Right atrium auricular region (tissue), 2 donors: Measurements from ENCODE around the gene MYH14. TPM values are rescaled to one million over a fixed set of nuclear protein-coding genes. Genes with fewer than 3 reads are reported as not detected.

Source experiments
- DNase-seq: peaks from one replicate; pipeline ENCODE4 v3.0.0-alpha.2; 2019; ENCODE audit warnings: low spot score
- H3K27ac ChIP-seq, 2 donors: fragments of 200-600 bp; sonication (generic); 1 replicate in 1 of 2; 2 replicates in 1 of 2; pipeline ENCODE4 v1.5.1; 2016 to 2019
- H3K27me3 ChIP-seq, 2 donors: fragments of 200-600 bp; sonication (generic); one replicate each; pipeline versions ENCODE4 v1.5.1 to v1.6.0; 2017 to 2019
- H3K36me3 ChIP-seq: fragments of 200-600 bp; sonication (generic); one replicate; pipeline ENCODE4 v1.5.1; 2016
- H3K4me1 ChIP-seq, 2 donors: fragments of 200-600 bp; sonication (generic); one replicate each; pipeline versions ENCODE4 v1.5.1 to v1.6.0; 2017 to 2019
- H3K4me3 ChIP-seq, 2 donors: fragments of 200-600 bp; sonication (generic); 1 replicate in 1 of 2; 2 replicates in 1 of 2; pipeline ENCODE4 v1.5.1; 2017 to 2019; ENCODE audit warnings: mild to moderate bottlenecking in 1 of 2, moderate library complexity in 1 of 2
- H3K9me3 ChIP-seq, 2 donors: fragments of 200-600 bp; sonication (generic); one replicate each; pipeline ENCODE4 v1.5.1; 2019
- total RNA-seq, 2 donors: library from RNA; depleted of rRNA; stranded (reverse); fragments of >200 nt; gene quantifications; one replicate each; pipeline ENCODE4 v1.1.0, GENCODE V29; 2016
- TF ChIP-seq, protein P1 (sequence below), 2 donors: fragments of 200-600 bp; sonication (generic); IDR thresholded peaks; one replicate each; pipeline ENCODE4 v1.5.1; 2019; ENCODE audit warnings: antibody characterized with exemption in 2 of 2

Gene MYH14
- total RNA-seq, 2 donors from 2014 or later = 40.9 to 44.5 TPM

DNA sequence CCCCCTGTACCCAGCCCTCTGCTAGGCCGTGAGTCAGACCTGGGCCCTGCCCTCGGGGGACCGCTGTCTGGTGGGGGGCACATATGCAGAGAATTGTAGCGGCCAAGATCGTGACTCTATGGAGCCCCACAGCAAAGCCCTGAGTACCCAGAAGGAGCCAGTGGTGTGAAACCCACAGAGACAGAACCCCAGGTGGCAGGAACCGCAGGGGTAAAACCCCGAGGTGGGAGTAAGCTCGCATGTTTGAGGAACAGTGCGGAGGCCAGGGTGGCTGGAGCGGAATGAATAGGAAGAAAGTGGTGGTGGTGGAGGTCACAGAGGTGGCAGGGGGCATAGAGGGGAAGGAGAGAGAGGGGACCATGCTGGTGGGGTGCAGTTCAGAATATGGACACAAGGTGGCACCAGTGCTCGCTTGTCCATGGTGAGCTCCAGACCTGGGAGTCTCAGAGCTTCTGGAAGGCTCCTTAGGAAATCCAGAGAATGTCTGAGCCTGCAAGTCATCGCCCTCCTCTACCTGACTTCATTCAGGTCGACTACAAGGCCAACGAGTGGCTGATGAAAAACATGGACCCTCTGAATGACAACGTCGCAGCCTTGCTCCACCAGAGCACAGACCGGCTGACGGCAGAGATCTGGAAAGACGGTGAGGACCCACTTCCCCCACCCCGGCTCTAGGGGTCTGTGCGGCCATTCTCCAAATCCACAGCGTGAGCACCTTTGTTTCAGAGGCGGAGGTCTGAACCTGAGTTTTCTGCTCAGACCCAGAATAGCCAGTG, 48.9 kb downstream of the MYH14 start:
- no peak overlapping the region for H3K27ac ChIP-seq
- no peak overlapping the region for H3K4me3 ChIP-seq
- no peaks in the 10 kb centered on the region for H3K27me3 ChIP-seq
- no peak for DNase-seq
- TF ChIP-seq, protein P1, sequence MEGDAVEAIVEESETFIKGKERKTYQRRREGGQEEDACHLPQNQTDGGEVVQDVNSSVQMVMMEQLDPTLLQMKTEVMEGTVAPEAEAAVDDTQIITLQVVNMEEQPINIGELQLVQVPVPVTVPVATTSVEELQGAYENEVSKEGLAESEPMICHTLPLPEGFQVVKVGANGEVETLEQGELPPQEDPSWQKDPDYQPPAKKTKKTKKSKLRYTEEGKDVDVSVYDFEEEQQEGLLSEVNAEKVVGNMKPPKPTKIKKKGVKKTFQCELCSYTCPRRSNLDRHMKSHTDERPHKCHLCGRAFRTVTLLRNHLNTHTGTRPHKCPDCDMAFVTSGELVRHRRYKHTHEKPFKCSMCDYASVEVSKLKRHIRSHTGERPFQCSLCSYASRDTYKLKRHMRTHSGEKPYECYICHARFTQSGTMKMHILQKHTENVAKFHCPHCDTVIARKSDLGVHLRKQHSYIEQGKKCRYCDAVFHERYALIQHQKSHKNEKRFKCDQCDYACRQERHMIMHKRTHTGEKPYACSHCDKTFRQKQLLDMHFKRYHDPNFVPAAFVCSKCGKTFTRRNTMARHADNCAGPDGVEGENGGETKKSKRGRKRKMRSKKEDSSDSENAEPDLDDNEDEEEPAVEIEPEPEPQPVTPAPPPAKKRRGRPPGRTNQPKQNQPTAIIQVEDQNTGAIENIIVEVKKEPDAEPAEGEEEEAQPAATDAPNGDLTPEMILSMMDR (IDR thresholded peaks at IDR 0.05) = peak; percentile 14 to 64
- H3K36me3 ChIP-seq = peaks cover 29% of the 10 kb centered on the region
- peaks cover 0 to 13% of the 10 kb centered on the region in 2 donors for H3K9me3 ChIP-seq
- no peaks in the 10 kb centered on the region for H3K4me1 ChIP-seq

DNA sequence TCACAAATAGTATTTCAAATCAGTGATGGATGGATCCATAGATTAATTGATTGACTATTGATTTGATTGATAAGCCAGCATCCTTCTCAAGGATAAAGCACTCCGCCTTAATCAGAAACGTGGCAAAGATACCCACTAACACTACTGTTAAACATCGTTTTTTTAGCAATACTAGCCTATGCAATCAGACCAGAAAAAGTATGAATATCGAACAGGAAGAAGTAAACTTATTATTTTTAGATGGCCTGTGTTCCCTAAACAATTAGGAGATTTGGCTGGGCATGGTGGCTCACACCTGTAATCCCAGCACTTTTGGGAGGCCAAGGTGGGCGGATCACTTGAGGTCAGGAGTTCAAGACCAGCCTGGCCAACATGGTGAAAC, 49.5 kb downstream of the MYH14 start:
- Histone ChIP-seq H3K4me3 (no peak overlapping the region), H3K4me1 (no peaks in the 10 kb centered on the region), H3K27ac (no peak overlapping the region), H3K27me3 (no peaks in the 10 kb centered on the region), H3K36me3 (peaks cover 35% of the 10 kb centered on the region), H3K9me3 (peaks cover 0 to 13% of the 10 kb centered on the region in 2 donors)
- DNase-seq = no peak
- TF ChIP-seq, protein P1 (IDR thresholded peaks at IDR 0.05) = no peak

DNA sequence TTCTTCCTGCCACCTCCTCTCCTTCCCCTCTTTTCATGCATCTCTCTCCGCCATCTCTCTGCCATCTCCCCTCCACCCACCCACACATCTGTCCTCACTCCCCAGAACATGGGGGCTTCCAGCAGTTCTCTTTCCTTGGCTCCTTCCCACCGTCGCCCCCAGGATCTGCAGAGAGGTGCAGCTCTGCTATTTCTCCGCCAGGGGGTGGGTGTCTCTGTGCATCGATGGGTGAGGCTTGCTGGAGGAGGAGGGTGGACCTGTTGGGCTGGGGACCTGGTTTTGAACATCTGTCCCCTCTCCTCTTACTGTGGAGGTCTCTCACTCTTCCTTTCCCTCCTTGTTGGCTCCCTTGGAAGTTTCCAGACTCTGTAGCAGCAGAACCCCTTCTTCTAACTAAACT, 51.7 kb downstream of the MYH14 start:
- Histone ChIP-seq H3K4me3 (no peak overlapping the region), H3K36me3 (peaks cover 47% of the 10 kb centered on the region), H3K9me3 (peaks cover 0 to 13% of the 10 kb centered on the region in 2 donors), H3K27ac (no peak overlapping the region), H3K27me3 (no peaks in the 10 kb centered on the region), H3K4me1 (no peaks in the 10 kb centered on the region)
- TF ChIP-seq, protein P1 (IDR thresholded peaks at IDR 0.05) = no peak
- no peak for DNase-seq

DNA sequence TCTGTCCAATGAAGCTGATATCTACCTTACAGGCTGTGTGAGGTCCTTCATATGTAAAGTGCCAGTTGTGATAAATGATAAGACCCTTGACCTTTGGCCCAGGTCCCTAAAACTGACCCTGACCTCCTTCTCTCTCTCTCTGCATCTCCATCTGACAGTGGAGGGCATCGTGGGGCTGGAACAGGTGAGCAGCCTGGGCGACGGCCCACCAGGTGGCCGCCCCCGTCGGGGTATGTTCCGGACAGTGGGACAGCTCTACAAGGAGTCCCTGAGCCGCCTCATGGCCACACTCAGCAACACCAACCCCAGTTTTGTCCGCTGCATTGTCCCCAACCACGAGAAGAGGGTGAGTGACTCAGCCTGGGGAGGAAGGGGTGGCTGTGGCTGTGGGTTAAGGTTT, 53.7 kb downstream of the MYH14 start:
- Histone ChIP-seq H3K4me3 (no peak overlapping the region), H3K9me3 (peaks cover 0 to 13% of the 10 kb centered on the region in 2 donors), H3K27ac (no peak overlapping the region), H3K27me3 (no peaks in the 10 kb centered on the region), H3K36me3 (peaks cover 46% of the 10 kb centered on the region), H3K4me1 (no peaks in the 10 kb centered on the region)
- TF ChIP-seq, protein P1 (IDR thresholded peaks at IDR 0.05) = no peak
- DNase-seq = no peak

DNA sequence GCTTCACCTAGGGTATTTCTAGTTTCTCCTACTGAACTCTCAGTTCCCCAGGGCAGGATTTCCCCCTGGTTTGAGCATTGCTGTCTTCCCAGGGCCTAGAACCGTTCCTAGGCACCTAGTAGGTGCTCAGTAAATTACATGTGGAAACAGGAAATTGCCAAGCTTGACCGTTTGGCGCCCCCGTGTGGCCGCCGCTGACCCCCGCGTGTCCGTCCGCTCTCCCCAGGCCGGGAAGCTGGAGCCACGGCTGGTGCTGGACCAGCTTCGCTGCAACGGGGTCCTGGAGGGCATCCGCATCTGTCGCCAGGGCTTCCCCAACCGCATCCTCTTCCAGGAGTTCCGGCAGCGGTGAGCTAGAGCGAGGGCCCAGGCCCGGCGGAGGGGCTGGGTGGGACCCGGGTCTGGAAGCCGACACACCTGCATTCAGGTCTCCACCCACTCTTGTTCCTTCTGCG, 55.5 kb downstream of the MYH14 start:
- Histone ChIP-seq H3K4me1 (no peaks in the 10 kb centered on the region), H3K27ac (no peak overlapping the region), H3K4me3 (no peak overlapping the region), H3K27me3 (no peaks in the 10 kb centered on the region), H3K36me3 (peaks cover 40% of the 10 kb centered on the region), H3K9me3 (no peaks in the 10 kb centered on the region)
- DNase-seq = no peak
- TF ChIP-seq, protein P1 (IDR thresholded peaks at IDR 0.05) = peak in 1 of 2 donors; percentile 59
